Vagina (tissue), 2 donors: ENCODE results near the gene APOBEC4. TPM values are rescaled to one million over a fixed set of nuclear protein-coding genes. Genes with fewer than 3 reads are reported as not detected.

Experiments used
- DNase-seq, 2 donors: peaks; one replicate each; pipeline ENCODE4 v3.0.0-alpha.2; 2017; ENCODE audit errors: extremely low spot score in 2 of 2
- H3K27ac ChIP-seq: fragments of 200-600 bp; sonication (generic); one replicate; pipeline ENCODE4 v1.5.1; 2019
- H3K27me3 ChIP-seq: fragments of 200-600 bp; sonication (generic); one replicate; pipeline ENCODE4 v1.5.1; 2019
- H3K36me3 ChIP-seq, 2 donors: fragments of 200-600 bp; sonication (generic); one replicate each; pipeline ENCODE4 v1.5.1; 2017 to 2019
- H3K4me1 ChIP-seq: fragments of 200-600 bp; sonication (generic); one replicate; pipeline ENCODE4 v1.5.1; 2019
- H3K4me3 ChIP-seq, 2 donors: fragments of 200-600 bp; sonication (generic); 1 replicate in 1 of 2; 2 replicates in 1 of 2; pipeline ENCODE4 v1.5.1; 2016 to 2019
- H3K9me3 ChIP-seq: fragments of 200-600 bp; sonication (generic); one replicate; pipeline ENCODE4 v1.5.1; 2019
- CTCF ChIP-seq, 3 experiments: fragments of 450-650 bp in 2 of 3; fragments of 200-600 bp in 1 of 3; sonication (generic) in 1 of 3; IDR thresholded peaks; one replicate each; pipeline ENCODE4 v1.5.1; 2017 to 2019; ENCODE audit warnings: antibody characterized with exemption in 3 of 3, mild to moderate bottlenecking in 2 of 3, moderate library complexity in 2 of 3
- POLR2A ChIP-seq, 2 donors: fragments of 450-650 bp; IDR thresholded peaks; one replicate each; pipeline ENCODE4 v1.6.1; 2017; ENCODE audit warnings: antibody characterized with exemption in 2 of 2, mild to moderate bottlenecking in 2 of 2, moderate library complexity in 2 of 2
- POLR2AphosphoS5 ChIP-seq, 2 donors: sonication (generic); formaldehyde crosslinking; IDR thresholded peaks; one replicate each; pipeline ENCODE4 v1.9.0; 2017; ENCODE audit warnings: antibody characterized with exemption in 2 of 2, mild to moderate bottlenecking in 2 of 2, low read depth in 1 of 2; ENCODE audit not compliant: insufficient read depth in 1 of 2
- intact Hi-C: fragments of 100-400 bp; cut with DNase I; formaldehyde crosslinking; loops from one replicate; pipeline ENCODE4 v1.15.1; 2023
- total RNA-seq: library from RNA; depleted of rRNA; stranded (reverse); fragments of >200 nt; gene quantifications from one replicate; pipeline ENCODE4 v1.2.3, GENCODE V29; 2016

APOBEC4 gene
- total RNA-seq = not detected

GRCh38 chr1:183652547-183653461, at the start of gene APOBEC4:
TSS of gene APOBEC4 (minus strand) at chr1:183653316. CDS start at chr1:183648781, 4,535 bp downstream.
- no peak for TF ChIP-seq CTCF (IDR thresholded peaks at IDR 0.05)
- no peak for TF ChIP-seq POLR2AphosphoS5 (IDR thresholded peaks at IDR 0.05; ENCODE audit: insufficient read depth in 1 of 2, low read depth in 1 of 2)
- TF ChIP-seq POLR2A (IDR thresholded peaks at IDR 0.05) = no peak
- Histone ChIP-seq H3K36me3 (no peaks in the 10 kb centered on the region), H3K4me1 (no peaks in the 10 kb centered on the region), H3K27me3 (no peaks in the 10 kb centered on the region), H3K27ac (no peak within 1 kb of the TSS), H3K9me3 (no peaks in the 10 kb centered on the region), H3K4me3 (no peak within 1 kb of the TSS)
- intact Hi-C loops = no loop called here
- DNase-seq = no peak

- Histone ChIP-seq H3K36me3 (no peaks in the 10 kb centered on the region), H3K4me3 (no peak overlapping the region), H3K27ac (no peak overlapping the region), H3K27me3 (no peaks in the 10 kb centered on the region), H3K9me3 (no peaks in the 10 kb centered on the region), H3K4me1 (no peaks in the 10 kb centered on the region)
- DNase-seq = no peak
- intact Hi-C loops = no loop called here
- TF ChIP-seq CTCF (IDR thresholded peaks at IDR 0.05) = no peak
- no peak for TF ChIP-seq POLR2A (IDR thresholded peaks at IDR 0.05)
- no peak for TF ChIP-seq POLR2AphosphoS5 (IDR thresholded peaks at IDR 0.05; ENCODE audit: insufficient read depth in 1 of 2, low read depth in 1 of 2)
These were observed 49.7 kb upstream of the APOBEC4 start for GRCh38 chr1:183702813-183703198.

GRCh38 chr1:183702087-183702812, 49.1 kb upstream of the APOBEC4 start:
- Histone ChIP-seq H3K36me3 (no peaks in the 10 kb centered on the region), H3K9me3 (no peaks in the 10 kb centered on the region), H3K27me3 (no peaks in the 10 kb centered on the region), H3K4me3 (no peak overlapping the region), H3K4me1 (no peaks in the 10 kb centered on the region), H3K27ac (no peak overlapping the region)
- intact Hi-C loops = no loop called here
- DNase-seq = no peak
- TF ChIP-seq POLR2AphosphoS5 (IDR thresholded peaks at IDR 0.05; ENCODE audit: insufficient read depth in 1 of 2, low read depth in 1 of 2) = no peak
- no peak for TF ChIP-seq POLR2A (IDR thresholded peaks at IDR 0.05)
- no peak for TF ChIP-seq CTCF (IDR thresholded peaks at IDR 0.05)

GRCh38 chr1:183699616-183700160, 46.6 kb upstream of the APOBEC4 start:
- Histone ChIP-seq H3K36me3 (no peaks in the 10 kb centered on the region), H3K9me3 (no peaks in the 10 kb centered on the region), H3K4me3 (no peak overlapping the region), H3K4me1 (no peaks in the 10 kb centered on the region), H3K27ac (no peak overlapping the region), H3K27me3 (no peaks in the 10 kb centered on the region)
- no peak for TF ChIP-seq POLR2AphosphoS5 (IDR thresholded peaks at IDR 0.05; ENCODE audit: insufficient read depth in 1 of 2, low read depth in 1 of 2)
- intact Hi-C loops = no loop called here
- no peak for DNase-seq

- Histone ChIP-seq H3K27me3 (no peaks in the 10 kb centered on the region), H3K9me3 (no peaks in the 10 kb centered on the region), H3K27ac (no peak overlapping the region), H3K36me3 (no peaks in the 10 kb centered on the region), H3K4me3 (no peak overlapping the region), H3K4me1 (no peaks in the 10 kb centered on the region)
- DNase-seq = no peak
- intact Hi-C loops = no loop called here
- no peak for TF ChIP-seq POLR2AphosphoS5 (IDR thresholded peaks at IDR 0.05; ENCODE audit: insufficient read depth in 1 of 2, low read depth in 1 of 2)
- no peak for TF ChIP-seq CTCF (IDR thresholded peaks at IDR 0.05)
- no peak for TF ChIP-seq POLR2A (IDR thresholded peaks at IDR 0.05)
These were observed 44.9 kb upstream of the APOBEC4 start for GRCh38 chr1:183697814-183698590.
